Measurements from ENCODE around the gene OPCML. TPM values are rescaled to one million over a fixed set of nuclear protein-coding genes. Genes with fewer than 3 reads are reported as not detected.

Gene OPCML
- total RNA-seq, 1 donor from 2014 or later, result 2.7 TPM

DNA sequence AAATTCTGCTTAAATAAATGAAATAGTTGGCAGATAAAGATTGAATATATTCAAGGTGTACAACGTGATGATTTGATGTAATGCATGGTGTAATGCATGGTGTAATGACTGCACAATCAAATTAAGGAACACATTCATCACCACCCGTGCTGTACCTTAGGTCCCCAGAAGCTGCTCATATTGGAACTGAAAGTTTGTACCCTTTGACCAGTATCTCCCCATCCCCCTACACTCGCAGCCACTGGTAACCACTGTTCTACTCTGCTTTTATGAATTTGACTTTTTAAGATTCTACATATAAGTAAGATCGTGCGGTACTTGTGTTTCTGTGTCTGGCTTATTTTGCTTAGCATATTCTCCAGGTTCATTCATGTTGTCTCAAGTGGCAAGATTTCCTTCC lies 445.8 kb downstream of the OPCML start:
- no peak overlapping the region for H3K4me3 Mint-ChIP-seq (ENCODE audit: unreplicated experiment)
- no peaks in the 10 kb centered on the region for H3K36me3 Mint-ChIP-seq (ENCODE audit: low read depth)
- TF ChIP-seq, protein P1, sequence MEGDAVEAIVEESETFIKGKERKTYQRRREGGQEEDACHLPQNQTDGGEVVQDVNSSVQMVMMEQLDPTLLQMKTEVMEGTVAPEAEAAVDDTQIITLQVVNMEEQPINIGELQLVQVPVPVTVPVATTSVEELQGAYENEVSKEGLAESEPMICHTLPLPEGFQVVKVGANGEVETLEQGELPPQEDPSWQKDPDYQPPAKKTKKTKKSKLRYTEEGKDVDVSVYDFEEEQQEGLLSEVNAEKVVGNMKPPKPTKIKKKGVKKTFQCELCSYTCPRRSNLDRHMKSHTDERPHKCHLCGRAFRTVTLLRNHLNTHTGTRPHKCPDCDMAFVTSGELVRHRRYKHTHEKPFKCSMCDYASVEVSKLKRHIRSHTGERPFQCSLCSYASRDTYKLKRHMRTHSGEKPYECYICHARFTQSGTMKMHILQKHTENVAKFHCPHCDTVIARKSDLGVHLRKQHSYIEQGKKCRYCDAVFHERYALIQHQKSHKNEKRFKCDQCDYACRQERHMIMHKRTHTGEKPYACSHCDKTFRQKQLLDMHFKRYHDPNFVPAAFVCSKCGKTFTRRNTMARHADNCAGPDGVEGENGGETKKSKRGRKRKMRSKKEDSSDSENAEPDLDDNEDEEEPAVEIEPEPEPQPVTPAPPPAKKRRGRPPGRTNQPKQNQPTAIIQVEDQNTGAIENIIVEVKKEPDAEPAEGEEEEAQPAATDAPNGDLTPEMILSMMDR (IDR thresholded peaks at IDR 0.05), result no peak
- no peaks in the 10 kb centered on the region for H3K9me3 Mint-ChIP-seq (ENCODE audit: low read depth)
- H3K27ac Mint-ChIP-seq (ENCODE audit: unreplicated experiment), result no peak overlapping the region
- H3K4me1 Mint-ChIP-seq (ENCODE audit: low read depth), result no peaks in the 10 kb centered on the region
- H3K27me3 Mint-ChIP-seq (ENCODE audit: low read depth), result peaks cover 51% of the 10 kb centered on the region
- no peak for DNase-seq (ENCODE audit: low spot score)

DNA sequence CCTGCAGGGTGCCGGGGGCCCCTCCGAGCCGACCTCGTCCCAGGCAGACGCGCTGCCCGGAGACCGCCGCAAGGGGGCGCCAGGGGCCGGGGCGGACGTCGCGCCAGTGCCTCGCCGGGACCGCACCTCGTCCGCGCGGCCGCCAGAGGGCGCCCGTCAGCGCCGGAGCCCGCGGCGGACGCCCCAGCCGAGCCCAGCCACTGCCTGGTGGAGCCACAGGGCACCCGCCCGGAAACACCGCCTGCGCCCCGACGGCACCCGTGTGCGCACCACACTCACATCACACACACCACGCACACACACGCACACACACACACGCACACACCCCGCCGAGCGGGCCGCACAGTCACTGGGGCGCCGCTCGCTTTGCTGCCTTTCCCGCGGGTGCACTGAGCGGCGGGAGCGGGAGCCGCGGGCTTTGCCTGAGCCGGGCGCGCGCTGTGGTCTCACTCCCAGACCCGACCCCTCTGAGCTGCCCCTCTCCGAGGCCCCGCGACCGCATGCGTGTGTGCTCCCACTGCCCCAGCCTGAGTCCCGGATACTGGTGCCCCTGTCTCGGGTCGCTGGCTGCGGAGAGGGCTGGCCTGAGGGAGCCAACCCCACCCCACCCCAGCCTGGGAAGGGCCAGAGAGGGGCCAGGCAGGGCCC lies 449.3 kb downstream of the OPCML start:
- Mint-ChIP-seq H3K27ac (ENCODE audit: unreplicated experiment) (no peak overlapping the region), H3K4me1 (ENCODE audit: low read depth) (no peaks in the 10 kb centered on the region), H3K9me3 (ENCODE audit: low read depth) (no peaks in the 10 kb centered on the region), H3K36me3 (ENCODE audit: low read depth) (no peaks in the 10 kb centered on the region), H3K4me3 (ENCODE audit: unreplicated experiment) (peak overlapping the region; percentile 71), H3K27me3 (ENCODE audit: low read depth) (peaks cover 53% of the 10 kb centered on the region)
- TF ChIP-seq, protein P1 (IDR thresholded peaks at IDR 0.05), result peak; percentile 93
- no peak for DNase-seq (ENCODE audit: low spot score)

DNA sequence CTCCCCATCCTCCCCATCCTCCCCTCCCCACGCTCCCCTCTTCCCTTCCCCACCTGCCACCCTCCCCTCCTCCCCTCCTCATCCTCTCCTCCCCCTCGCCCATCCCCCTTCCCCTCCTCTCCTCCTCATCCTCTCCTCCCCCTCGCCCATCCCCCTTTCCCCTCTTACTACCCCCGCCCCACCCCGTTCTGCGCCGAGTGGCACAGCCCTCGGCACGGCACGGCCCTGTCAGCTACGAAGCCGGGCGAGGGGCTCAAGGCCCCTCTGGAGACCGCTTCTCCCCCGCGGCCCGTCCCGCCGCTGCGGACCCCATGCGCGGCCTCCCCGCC lies 449.9 kb downstream of the OPCML start:
- DNase-seq (ENCODE audit: low spot score), result no peak
- Mint-ChIP-seq H3K4me3 (ENCODE audit: unreplicated experiment) (no peak overlapping the region), H3K27ac (ENCODE audit: unreplicated experiment) (no peak overlapping the region), H3K4me1 (ENCODE audit: low read depth) (no peaks in the 10 kb centered on the region), H3K36me3 (ENCODE audit: low read depth) (no peaks in the 10 kb centered on the region), H3K9me3 (ENCODE audit: low read depth) (no peaks in the 10 kb centered on the region), H3K27me3 (ENCODE audit: low read depth) (peaks cover 53% of the 10 kb centered on the region)
- TF ChIP-seq, protein P1 (IDR thresholded peaks at IDR 0.05), result no peak

DNA sequence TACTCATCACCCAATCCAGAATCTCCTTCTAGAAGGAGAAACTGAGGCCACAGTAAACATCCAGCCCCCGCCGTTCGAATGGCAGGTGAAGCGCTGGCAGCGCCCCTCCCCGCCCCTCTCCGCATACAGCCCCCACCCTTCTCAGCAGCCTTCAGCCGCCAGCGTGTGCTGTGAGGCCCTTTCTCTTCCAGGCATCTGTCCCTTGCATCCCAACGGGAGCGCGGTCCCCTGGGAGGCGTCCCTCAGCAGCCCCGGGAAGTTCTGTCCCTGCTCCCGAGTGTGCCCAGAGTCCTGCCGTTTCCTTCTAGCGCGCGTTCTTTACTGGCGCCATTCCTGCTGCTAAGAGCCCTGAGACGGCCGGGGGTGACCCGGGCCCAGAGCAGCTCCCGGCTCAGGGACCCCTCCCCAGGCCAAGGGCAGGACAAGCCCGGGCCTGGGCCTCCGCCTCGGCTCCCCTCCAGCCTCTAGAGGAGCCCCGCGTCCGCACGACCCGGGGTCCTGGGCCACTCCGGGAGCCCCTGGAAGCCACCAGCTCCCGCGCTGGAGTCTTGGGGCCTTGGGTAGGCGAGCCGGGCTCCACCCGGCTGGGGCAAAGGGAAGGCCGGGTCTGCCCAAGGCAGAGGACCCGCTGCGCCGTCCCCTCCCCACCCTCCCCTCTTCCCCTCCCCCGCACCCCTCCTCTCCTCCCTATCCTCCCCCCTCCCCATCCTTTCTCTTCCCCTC lies 450.4 kb downstream of the OPCML start:
- TF ChIP-seq, protein P1 (IDR thresholded peaks at IDR 0.05), result no peak
- no peak overlapping the region for H3K27ac Mint-ChIP-seq (ENCODE audit: unreplicated experiment)
- H3K4me3 Mint-ChIP-seq (ENCODE audit: unreplicated experiment), result no peak overlapping the region
- no peaks in the 10 kb centered on the region for H3K9me3 Mint-ChIP-seq (ENCODE audit: low read depth)
- H3K27me3 Mint-ChIP-seq (ENCODE audit: low read depth), result peaks cover 55% of the 10 kb centered on the region
- H3K36me3 Mint-ChIP-seq (ENCODE audit: low read depth), result no peaks in the 10 kb centered on the region
- no peaks in the 10 kb centered on the region for H3K4me1 Mint-ChIP-seq (ENCODE audit: low read depth)
- DNase-seq (ENCODE audit: low spot score), result no peak

DNA sequence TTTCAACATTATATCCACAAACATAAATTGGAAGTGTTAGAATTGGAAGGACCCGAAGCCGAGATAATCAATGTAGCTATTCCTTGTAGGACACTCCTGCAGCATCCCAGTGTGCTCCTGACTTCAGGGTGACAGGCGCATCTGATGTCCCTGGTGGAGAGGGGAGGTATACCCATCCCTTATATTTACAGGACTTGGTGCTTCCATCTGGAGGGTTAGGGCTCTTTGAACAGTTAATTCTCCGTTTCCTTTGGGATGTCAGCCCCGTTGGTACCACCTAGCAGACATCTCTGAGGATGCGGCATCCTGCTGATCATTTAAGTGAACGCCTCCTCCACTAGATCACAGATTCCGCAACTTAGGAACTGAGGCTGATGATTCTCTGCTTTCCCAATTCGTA lies 451.3 kb downstream of the OPCML start:
- Mint-ChIP-seq H3K4me3 (ENCODE audit: unreplicated experiment) (no peak overlapping the region), H3K4me1 (ENCODE audit: low read depth) (no peaks in the 10 kb centered on the region), H3K27me3 (ENCODE audit: low read depth) (peaks cover 53% of the 10 kb centered on the region), H3K36me3 (ENCODE audit: low read depth) (no peaks in the 10 kb centered on the region), H3K27ac (ENCODE audit: unreplicated experiment) (no peak overlapping the region), H3K9me3 (ENCODE audit: low read depth) (no peaks in the 10 kb centered on the region)
- DNase-seq (ENCODE audit: low spot score), result no peak
- TF ChIP-seq, protein P1 (IDR thresholded peaks at IDR 0.05), result peak; percentile 25
